ENCODE results near the gene HCRTR1.

GRCh38 chr1:31625561-31626222, 8.2 kb downstream of the HCRTR1 start:
- TF ChIP-seq ZNF24 (tag by site-specific recombination; IDR thresholded peaks at IDR 0.05) (no peak), CTCF (tag by site-specific recombination; IDR thresholded peaks at IDR 0.05) (no peak), GLI4 (tag by site-specific recombination; IDR thresholded peaks at IDR 0.05) (no peak), ELK4 (IDR thresholded peaks at IDR 0.05; ENCODE audit: borderline replicate concordance, low read depth, low read length) (no peak), ZBTB49 (tag by site-specific recombination; IDR thresholded peaks at IDR 0.05; ENCODE audit: low read depth) (no peak), SP2 (tag by site-specific recombination; IDR thresholded peaks at IDR 0.05) (no peak), ZBTB8A (tag by site-specific recombination; IDR thresholded peaks at IDR 0.05) (no peak), ZNF398 (tag by site-specific recombination; IDR thresholded peaks at IDR 0.05) (peak; percentile 49; the same call in 1 of the 2 replicates), ZNF621 (tag by site-specific recombination; IDR thresholded peaks at IDR 0.05) (no peak), ZNF112 (tag by site-specific recombination; IDR thresholded peaks at IDR 0.05) (no peak), ZNF76 (tag by site-specific recombination; IDR thresholded peaks at IDR 0.05; ENCODE audit: borderline replicate concordance, low read depth) (no peak)

Measured in HEK293 (cell line).